ENCODE measurements around the gene PRKN. TPM values are rescaled to one million over a fixed set of nuclear protein-coding genes. Genes with fewer than 3 reads are reported as not detected.

The PRKN gene
- total RNA-seq, 1 experiment from 2014 or later = 2.0 TPM

GRCh38 chr6:162156146-162156545 lies 571.4 kb downstream of the PRKN start:
- no peak for DNase-seq
- H2AFZ ChIP-seq (ENCODE audit: low read length) = no peak overlapping the region
- no peak overlapping the region for H3K9ac ChIP-seq (ENCODE audit: extremely low read depth, insufficient read length, low read length)
- no peaks in the 10 kb centered on the region for H3K79me1 ChIP-seq (ENCODE audit: insufficient read depth, low read depth, low read length, poor library complexity, severe bottlenecking)
- peaks cover 0 to 6% of the 10 kb centered on the region in 2 experiments; a peak in 1 of 4 replicates for H3K4me1 Mint-ChIP-seq
- no peak overlapping the region for H4K91ac ChIP-seq (ENCODE audit: insufficient read length, low read depth, low read length)
- no peak overlapping the region for H3K4me3 Mint-ChIP-seq
- no peaks in the 10 kb centered on the region for H3K36me3 Mint-ChIP-seq (ENCODE audit: insufficient read depth in 1 of 3, low read depth in 3 of 3)
- H2BK20ac ChIP-seq (ENCODE audit: low read depth, low read length, poor library complexity, severe bottlenecking) = no peak overlapping the region
- no peak for TF ChIP-seq CTCF (conservative IDR thresholded peaks at IDR 0.05)
- no peaks in the 10 kb centered on the region for H3K27me3 ChIP-seq (ENCODE audit: insufficient read depth, low read length)
- H4K8ac ChIP-seq (replicated peaks; ENCODE audit: insufficient read length, low read depth, low read length) = no peak overlapping the region
- no peak overlapping the region for H3T11ph ChIP-seq (ENCODE audit: low read length)
- H4K20me1 ChIP-seq (ENCODE audit: control insufficient read depth, insufficient read depth, insufficient read length) = no peaks in the 10 kb centered on the region
- H3K4me1 ChIP-seq (ENCODE audit: insufficient read depth, low read length) = no peaks in the 10 kb centered on the region
- no peak overlapping the region for H3K4me2 ChIP-seq (ENCODE audit: insufficient read depth, insufficient read length, low read length)
- H3K23me2 ChIP-seq (ENCODE audit: insufficient read length, low read depth, low read length, poor library complexity, severe bottlenecking) = no peaks in the 10 kb centered on the region
- no peak overlapping the region for H2BK120ac ChIP-seq (ENCODE audit: low read depth, low read length, poor library complexity, severe bottlenecking)
- no CpG with 5 or more reads among the region's 2 CpGs for WGBS (ENCODE audit: extremely low coverage, insufficient read length, low lambda C conversion rate)
- no peak overlapping the region for H3K18ac ChIP-seq (ENCODE audit: insufficient read length, low read depth, low read length)
- H3K27ac Mint-ChIP-seq = no peak overlapping the region
- H2BK5ac ChIP-seq (ENCODE audit: insufficient read length, low read length) = no peak overlapping the region
- H2AK5ac ChIP-seq (ENCODE audit: insufficient read length, low read length) = no peak overlapping the region
- H3K14ac ChIP-seq (ENCODE audit: insufficient read depth, low read length) = no peak overlapping the region
- H3K9me3 ChIP-seq (ENCODE audit: control insufficient read depth, low read depth, low read length) = no peaks in the 10 kb centered on the region
- no peak overlapping the region for H3K56ac ChIP-seq (ENCODE audit: insufficient read length, low read depth, low read length)
- no peak overlapping the region for H3K27ac ChIP-seq (ENCODE audit: insufficient read length, low read depth, low read length)
- no peak overlapping the region for H4K5ac ChIP-seq (ENCODE audit: insufficient read length, low read depth, low read length)
- H2BK15ac ChIP-seq (ENCODE audit: low read depth, low read length) = no peak overlapping the region
- no peaks in the 10 kb centered on the region for H3K79me2 ChIP-seq (ENCODE audit: insufficient read depth, low read length)
- no peaks in the 10 kb centered on the region for H3K27me3 Mint-ChIP-seq (ENCODE audit: low read depth)
- no peak overlapping the region for H2BK12ac ChIP-seq (ENCODE audit: insufficient read length, low read depth, low read length)
- no peak overlapping the region for H3K4ac ChIP-seq (ENCODE audit: low read depth, low read length)
- H3K9me3 Mint-ChIP-seq = peaks cover 3 to 5% of the 10 kb centered on the region in 2 experiments; a peak in 2 of 5 replicates
- H3K23ac ChIP-seq (ENCODE audit: insufficient read length, low read depth, low read length) = no peak overlapping the region
